ENCODE measurements around the gene AKAP9.
"Not testable (repeated sequence)": the region's sequence is repeated elsewhere in the genome, so short reads cannot be mapped to it uniquely, and the experiment has no call there.

Gene AKAP9

GRCh38 chr7:92134271-92135051, 193.8 kb downstream of the AKAP9 start, which contains the start of gene CYP51A1:
TSS of gene CYP51A1 (minus strand) at chr7:92134477. CDS start at chr7:92134364, 113 bp downstream.
- DNase-seq (ENCODE audit: low spot score): peak; percentile 92

GRCh38 chr7:92135052-92135889, 194.6 kb downstream of the AKAP9 start:
- peak; percentile 45 for DNase-seq (ENCODE audit: low spot score)

DNA sequence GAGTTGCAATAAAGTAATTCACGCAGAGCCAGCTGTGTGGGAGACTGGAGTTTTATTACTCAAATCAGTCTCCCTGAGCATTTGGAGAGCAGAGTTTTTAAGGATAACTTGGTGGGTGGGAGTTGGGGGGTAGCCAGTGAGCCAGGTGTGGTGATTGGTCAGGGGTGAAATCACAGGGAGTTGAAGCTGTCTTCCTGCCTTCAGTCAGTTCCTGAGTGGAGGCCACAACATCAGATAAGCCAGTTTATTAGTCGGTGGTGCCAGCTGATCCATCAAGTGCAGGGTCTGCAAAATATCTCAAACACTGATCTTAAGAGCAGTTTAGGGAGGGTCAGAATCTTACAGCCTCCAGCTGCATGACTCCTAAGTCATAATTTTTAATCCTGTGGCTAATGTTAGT, 196.9 kb downstream of the AKAP9 start:
- no peak for DNase-seq (ENCODE audit: low spot score)

DNA sequence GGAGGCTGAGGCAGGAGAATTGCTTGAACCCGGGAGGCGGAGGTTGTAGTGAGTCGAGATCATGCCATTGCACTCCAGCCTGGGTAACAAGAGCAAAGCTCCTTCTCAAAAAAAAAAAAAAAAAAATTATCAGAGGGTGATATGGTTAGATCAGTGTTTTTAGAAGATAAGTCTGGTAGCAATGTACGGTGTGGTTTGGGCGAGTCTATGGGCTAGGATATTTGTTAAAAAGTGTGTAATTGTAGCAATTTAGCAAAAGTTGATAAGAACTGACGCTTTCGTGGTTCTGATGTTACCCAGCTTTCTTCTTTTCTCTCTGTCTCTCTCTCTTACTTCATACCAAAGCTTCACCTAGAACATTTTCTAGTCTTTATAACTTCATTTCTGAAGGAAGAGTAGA, 200.5 kb downstream of the AKAP9 start:
- DNase-seq (ENCODE audit: low spot score): no peak

GRCh38 chr7:92142791-92143190, 202.1 kb downstream of the AKAP9 start:
- not testable (repeated sequence) for DNase-seq (ENCODE audit: low spot score)

DNA sequence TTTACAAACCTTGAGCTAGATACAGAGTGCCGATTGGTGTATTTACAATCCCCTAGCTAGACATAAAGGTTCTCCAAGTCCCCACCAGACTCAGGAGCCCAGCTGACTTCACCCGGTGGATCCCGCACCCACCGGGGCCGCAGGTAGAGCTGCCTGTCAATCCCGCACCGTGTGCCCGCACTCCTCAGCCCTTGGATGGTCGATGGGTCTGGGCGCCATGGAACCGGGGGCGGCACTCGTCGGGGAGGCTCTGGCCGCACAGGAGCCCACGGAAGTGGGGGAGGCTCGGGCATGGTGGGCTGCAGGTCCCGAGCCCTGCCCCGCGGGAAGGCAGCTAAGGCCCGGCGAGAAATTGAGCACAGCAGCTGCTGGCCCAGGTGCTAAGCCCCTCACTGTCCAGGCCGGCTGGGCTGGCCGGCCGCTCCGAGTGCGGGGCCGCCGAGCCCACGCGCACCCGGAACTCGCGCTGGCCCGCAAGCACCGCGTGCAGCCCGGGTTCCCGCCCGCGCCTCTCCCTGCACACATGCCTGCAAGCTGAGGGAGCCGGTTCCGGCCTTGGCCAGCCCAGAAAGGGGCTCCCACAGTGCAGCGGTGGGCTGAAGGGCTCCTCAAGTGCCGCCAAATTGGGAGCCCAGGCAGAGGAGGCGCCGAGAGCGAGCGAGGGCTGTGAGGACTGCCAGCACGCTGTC, 202.7 kb downstream of the AKAP9 start:
- DNase-seq (ENCODE audit: low spot score): not testable (repeated sequence)

DNA sequence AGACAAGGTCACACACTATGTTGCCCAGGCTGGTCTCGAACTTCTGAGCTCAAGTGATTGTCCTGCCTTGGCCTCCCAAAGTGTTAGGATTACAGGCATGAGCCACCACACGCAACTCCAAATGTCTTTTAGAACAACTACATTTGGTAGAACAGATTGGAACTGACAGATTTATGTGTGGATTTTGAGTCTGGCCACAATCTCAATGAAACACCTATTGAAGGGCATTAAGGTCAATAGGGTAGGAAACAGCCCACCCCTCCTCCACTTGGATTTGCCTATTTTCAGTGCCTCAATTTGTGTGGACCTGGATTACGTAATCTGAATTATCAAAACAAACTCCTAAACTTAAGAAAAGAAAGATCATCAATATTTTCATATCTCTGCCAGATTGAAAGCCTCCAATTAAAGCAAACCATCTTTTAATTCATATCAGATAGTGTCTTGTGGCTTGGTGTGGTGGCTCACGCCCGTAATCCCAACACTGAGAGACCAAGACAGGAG, 209.1 kb downstream of the AKAP9 start:
- DNase-seq (ENCODE audit: low spot score): no peak

DNA sequence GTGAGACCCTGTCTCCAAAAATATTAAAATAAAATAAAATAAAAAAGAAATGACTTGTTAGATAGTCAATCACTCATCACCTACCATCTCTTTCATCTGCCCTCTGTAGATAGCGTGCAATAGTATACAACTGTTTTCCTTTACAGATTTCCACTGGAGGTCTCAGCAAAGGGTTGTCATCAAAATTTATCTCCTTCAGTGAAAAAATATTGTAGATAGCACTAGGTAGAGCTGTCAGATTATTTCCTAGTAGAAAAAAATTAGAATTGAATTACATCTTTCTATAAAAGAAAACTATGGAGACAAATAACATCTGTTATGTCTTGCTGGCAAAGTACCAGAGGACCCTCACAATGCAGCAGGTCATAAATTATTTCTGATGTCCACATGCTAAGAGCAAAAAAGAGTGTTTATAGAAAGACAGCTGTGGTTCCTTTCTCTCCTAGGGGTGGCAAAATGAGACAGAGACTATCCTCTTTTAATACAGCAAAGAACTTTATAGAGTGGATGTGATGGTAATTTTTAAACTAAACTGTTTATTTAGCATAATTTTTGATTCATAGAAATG, 209.9 kb downstream of the AKAP9 start:
- DNase-seq (ENCODE audit: low spot score): no peak

DNA sequence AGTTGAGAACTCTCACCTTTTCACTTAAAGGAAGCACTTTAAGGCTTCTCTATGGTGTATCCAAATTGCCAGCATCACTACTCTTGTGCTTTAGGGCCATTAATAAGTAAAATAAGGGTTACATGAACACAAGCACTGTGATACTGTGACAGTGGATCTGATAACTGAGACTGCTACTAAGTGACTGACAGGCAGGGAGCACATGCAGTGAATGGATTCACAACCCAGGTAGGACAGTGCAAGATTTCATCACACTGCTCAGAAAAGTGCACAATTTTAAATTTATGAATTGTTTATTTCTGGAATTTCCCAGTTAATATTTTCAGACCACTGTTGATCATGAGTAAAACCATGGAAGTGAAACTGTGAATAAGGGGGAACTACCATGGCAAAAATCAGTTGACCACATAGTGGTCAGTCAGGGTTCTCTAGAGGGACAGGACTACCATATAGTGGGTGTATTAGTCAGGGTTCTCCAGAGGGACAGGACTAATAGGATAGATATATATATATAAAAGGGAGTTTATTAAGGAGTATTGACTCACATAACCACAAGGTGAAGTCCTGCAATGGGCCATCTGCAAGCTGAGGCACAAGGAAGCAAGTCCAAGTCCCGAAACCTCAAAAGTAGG, 214.6 kb downstream of the AKAP9 start:
- peak; percentile 4 for DNase-seq (ENCODE audit: low spot score)

GRCh38 chr7:92156990-92157389, 216.3 kb downstream of the AKAP9 start:
- DNase-seq (ENCODE audit: low spot score): no peak

DNA sequence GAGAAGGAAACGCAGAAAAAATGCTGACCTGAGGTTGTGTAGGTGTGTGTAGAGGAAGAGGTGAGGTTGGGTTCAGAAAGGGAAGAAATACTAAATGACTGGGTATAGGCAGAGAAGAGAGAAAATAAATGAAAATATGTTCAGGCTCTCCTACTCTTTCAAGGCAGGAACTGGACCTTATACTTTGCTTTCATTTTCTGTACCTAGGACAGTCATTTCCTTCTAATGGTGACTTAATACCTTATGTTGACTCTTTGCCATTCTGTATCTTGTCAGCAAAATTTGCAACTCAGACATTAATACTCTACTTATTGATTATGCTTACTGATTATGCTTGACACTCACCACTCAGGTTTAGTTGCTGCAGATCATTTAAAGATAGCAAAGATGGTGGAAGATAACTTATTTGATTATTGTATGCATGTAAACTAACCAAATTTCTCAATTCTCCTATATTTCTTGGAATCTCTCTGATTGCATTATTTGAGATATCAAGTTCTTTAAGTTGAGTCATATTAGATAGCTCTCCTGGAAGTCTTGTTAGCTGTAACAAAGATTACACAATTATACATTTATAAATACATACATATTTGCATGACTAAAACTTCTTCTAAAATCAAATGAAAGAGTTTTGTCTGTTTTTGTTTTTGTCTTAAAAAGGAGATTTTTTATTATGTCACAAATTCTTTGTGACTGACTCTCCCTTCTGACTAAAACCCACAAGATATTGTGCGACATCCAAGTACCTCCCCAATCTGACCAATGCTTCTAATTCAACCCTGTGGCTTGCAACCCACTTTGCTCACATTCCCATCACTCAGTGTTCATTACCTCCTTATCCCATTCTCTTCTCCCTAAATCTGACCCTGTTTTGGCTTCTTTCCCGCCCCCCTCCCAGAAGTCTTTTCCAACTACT, 218.3 kb downstream of the AKAP9 start:
- peak; percentile 48 for DNase-seq (ENCODE audit: low spot score)
